LoVo (cell line): ENCODE results near the gene AURKB.
"Not testable (repeated sequence)": the region's sequence is repeated elsewhere in the genome, so short reads cannot be mapped to it uniquely, and the experiment has no call there.

ENCODE experiments used
- DNase-seq: peaks from one replicate; pipeline ENCODE4 v3.0.0-alpha.2; 2016; ENCODE audit warnings: low spot score

The AURKB gene

DNA sequence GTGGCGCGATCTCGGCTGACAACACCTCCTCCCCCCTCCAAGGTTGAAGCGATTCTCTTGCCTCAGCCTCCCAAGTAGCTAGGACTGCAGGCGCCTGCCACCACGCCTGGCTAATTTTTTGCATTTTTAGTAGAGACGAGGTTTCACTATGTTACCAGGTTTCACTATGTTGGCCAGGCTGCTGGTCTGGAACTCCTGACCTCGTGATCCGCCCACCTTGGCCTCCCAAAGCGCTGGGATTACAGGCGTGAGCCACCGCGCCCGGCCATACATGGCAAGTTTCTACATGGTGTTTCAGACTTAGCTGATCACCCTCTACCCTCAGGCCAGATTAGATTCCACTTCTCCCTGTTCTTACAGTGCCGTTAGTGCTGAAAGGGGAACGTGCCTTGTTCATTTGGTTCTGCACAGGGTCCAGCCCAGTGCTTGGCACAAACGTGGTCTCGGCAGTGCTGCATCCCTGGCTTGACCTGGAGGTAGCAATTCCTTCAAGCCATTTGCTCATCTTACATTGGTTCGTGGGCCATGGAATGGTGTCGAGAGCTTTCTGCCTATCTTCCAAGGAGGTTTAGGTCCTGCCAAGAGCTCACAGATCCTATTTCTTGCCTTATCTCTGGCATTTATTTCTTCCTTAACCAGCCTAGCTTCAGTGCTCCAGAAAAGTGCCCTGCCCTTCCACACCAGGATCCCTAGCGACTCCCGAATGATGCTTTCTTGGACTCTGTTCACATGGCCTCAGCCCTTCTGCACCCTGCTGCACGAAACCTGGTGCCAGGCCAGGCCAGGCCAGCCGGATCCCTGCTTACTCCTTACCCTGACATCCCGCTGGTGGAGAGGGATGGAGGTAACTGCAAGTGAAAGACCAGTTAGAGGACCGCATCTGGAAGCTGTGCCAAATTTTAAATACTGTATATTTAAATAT is 14.8 kb upstream of the AURKB start:
- no peak for DNase-seq

DNA sequence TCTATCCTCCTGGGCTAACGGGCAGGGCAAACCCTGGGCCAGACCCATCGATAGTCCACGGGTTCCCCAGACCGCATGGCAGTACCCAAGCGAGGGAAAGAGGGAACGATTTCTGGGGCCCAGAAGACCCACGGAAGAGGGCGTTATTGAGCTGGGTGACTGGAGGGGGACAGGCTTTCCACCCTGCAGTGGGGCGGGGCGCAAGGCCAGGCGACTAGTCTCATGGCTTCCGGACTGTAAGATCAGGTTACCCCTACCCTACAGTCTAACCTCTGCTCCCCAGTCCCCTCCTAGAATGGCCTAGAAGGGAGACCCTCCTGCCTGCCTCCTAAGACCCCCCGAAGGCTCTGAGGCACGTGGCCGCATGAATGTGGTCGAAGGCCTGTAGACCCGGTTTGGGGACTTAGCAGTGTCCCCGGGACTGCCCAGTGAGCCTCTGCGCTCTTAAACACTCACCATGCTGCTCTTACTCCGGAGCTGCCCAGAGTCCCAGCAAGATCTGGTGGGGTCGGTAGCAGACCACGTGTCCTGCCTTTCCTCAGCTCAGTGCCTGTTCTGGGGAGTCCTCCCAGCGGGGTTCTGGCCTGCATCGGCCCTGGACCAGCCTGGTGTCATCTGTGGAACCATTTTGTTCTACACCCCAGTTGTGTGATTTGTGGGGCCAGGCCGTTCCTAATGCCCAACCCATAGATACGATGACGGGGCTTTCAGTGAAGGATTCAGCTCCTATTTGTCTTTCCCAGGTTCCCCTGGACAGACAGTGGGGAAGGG is 13.2 kb upstream of the AURKB start:
- DNase-seq = peak; percentile 53

DNA sequence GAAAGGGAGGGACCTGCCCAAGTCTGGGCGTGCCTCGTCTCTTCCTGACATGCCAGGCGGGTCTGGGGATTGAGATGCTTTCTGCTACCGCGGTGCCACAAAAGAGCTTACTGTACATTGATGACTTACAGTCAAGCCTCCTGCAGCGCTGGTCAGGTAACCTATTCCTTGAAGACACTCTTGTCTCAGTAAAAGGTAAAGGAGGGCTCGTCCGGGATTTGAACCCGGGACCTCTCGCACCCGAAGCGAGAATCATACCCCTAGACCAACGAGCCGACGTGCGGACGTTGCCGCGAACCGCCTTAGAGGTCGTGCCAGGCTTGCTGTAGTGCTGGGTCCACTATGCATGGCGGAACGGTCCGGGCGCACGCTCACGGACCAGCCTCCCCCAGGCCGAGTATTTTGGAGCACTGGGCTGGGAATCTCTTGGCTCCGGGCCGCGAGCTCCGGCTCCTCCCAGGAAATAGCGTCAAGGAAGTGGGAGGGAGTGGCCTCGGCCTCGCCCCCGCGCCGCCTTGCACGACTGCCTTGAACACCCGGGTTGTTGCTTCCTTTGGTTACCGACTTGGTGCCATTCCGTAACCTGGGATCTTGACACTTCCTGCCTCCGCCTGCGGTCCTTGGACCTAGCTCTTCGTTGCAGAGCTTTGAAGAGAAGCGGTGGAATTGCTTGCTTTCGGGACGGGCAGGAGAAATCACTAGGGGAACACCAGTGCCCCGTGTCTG is 12.4 kb upstream of the AURKB start:
- DNase-seq = peak; percentile 92

DNA sequence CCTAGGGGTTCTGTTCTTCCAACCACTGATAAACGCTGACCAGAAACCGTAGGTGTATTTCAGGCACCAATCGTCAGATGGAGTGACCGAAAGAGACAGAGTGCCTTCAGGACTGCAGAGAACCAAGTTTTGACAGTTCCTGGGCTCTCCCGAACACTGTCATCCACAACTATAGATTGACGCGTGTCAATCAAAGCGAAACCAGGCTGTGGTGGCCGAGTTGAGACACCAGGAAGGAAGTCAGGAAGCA is 11.9 kb upstream of the AURKB start:
- no peak for DNase-seq

DNA sequence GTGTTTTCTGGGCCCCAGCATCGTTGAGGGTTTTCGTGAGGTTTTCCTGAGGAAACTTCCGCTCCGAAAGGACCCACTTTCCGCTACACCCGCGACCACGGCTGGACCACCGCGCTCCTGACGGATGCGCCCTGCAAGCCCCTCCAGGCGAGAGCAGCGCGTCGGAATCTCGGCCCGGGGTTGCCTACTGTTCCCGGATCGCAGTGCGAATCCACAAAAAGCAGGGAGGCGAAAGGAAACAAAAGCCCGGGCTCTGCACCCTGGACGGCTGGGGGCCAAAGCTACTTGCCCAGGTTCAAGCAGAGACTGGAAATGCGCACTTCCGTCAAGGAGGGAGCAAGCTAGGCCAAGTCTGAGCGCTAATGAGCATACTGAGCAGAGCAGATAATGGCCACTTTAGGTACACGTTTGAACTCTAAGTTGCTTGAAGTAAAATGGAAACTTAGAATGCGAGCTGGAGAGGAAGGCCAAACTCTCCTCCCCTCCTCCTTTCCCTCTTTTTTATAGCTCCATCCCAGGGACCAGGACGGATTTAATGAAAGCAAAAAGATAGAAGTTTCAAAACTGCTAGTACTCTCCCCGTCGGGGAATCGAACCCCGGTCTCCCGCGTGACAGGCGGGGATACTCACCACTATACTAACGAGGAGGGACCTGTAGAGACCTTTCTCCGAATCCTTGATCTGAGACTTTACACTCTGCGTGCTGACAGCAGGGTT is 11.4 kb upstream of the AURKB start:
- DNase-seq = peak; percentile 78

DNA sequence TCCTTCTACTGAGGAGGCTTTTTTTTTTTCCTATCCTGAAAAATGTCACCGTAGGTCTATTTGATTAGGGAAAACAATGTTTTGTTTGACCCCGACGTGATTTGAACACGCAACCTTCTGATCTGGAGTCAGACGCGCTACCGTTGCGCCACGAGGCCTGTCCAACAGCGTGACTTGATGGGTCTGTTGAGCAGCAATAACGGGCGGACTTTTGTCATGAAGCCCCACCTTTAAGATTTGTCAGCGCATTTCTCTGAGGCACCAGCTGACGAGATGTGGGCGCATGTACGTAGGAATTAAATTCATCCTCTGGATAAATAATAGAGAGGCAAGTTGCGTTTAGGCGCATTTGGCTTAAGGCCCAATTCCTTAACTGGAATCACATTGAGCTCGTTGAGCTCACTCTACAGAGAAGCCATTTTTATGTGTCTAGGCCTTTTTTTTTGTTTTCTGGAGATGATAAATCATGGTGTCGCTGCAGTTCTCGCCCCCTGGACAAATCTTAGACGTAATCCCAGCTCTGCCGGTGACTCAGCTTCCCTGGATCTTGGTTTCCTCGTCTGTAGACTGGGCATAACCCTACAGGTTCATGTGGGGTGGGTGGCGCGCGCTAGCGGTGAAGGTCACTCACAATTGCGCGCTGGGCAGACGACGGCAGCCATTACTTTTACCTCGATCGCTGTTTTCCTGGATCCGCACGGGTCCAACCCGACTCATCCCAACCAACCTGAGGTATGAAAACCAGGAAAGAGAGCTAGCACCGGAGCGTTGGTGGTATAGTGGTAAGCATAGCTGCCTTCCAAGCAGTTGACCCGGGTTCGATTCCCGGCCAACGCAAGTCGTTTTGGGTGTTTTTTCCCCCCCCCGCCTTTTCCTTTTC is 10.6 kb upstream of the AURKB start:
- peak; percentile 87 for DNase-seq

DNA sequence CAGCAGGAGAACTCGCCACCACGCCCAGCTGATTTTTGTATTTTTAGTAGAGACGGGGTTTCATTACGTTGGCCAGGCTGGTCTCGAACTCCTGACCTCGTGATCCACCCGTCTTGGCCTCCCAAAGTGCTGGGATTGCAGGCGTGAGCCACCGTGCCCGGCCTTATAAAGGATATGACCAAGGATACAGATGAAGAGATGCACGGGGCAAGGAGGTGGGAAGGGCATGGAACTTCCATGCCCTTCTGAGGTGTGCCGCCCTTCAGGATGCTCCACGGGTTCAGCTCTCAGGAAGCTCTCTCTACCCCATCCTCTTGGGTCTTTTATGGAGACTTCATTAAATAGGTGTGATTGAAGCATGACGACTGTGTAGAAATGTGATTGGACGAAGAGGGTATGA is 3.6 kb upstream of the AURKB start:
- DNase-seq = not testable (repeated sequence)

DNA sequence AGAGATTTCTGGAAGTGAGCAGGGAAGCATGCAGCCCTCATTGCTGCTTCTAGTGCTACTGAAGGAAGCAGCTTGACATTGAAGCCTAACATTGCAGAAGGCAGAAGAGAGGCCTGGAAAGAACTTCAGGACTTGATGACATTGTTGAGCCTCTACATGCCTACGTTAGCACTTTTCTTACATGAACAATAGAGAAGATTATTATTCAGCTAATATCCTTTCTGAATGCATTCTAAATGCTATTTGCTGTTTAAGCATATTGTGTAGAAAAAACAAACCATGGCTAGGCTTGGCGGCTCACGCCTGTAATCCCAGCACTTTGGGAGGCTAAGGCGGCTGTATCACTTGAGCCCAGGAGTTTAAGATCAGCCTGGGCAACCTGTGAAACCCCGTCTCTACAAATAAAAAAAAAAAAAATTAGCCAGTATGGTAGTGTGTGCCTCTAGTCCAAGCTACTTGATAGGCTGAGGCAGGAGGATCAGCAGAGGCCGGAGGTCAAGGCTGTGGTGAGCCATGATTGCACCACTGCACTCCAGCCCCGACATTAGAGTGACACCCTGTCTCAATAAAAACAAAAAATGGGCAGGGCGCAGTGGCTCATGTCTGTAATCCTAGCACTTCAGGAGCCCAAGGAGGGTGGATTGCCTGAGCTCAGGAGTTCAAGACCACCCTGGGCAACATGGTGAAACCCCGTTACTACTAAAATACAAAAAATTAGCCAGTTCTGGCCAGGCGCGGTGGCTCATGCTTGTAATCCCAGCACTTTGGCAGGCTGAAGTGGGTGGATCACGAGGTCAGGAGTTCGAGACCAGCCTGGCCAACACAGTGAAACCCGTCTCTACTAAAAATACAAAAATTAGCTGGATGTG is 2.2 kb upstream of the AURKB start:
- DNase-seq = no peak

DNA sequence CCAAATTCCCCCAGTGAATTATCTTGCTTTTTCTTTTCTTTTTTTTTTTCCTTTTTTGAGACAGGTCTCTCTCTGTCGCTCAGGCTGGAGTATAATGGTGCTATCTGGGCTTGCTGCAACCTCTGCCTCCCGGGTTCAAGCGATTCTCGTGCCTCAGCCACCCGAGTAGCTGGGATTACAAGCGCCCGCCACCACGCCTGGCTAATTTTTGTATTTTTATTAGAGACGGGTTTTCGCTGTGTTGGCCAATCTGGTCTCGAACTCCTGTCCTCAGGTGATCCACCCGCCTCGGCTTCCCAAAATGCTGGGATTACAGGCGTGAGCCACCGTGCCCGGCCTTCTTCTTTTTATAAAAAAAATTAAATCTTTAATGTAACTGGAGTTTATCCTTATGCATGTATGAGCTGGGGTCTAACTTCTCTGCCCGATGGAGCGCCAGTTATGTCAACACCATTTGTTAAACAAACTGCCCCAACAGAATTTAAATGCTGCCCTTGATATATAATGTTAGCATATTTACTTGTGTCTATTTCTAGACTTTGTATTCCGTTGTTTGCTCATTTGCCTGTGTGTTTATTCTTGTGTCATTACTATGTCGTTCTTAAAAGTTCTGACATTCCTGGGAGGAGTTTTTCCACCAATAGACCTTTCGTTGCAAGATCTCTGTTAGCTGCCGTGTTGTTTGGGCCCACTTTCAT is 535 bp upstream of the AURKB start:
- no peak for DNase-seq

DNA sequence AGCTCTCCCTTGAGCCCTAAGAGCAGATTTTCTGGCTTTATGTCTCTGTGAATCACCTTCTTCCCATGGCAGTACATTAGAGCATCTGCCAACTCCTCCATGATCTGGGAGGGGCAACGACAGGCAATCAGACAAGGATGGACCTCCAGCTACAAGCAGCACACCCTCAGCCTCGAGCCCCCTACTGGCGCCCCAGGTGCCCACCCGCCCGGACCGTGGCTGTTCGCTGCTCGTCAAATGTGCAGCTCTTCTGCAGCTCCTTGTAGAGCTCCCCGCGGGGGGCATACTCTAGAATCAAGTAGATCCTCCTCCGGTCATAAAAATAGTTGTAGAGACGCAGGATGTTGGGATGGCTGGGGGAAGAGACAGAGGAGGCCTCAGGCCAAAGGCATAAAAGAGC is 3.8 kb downstream of the AURKB start:
- no peak for DNase-seq

DNA sequence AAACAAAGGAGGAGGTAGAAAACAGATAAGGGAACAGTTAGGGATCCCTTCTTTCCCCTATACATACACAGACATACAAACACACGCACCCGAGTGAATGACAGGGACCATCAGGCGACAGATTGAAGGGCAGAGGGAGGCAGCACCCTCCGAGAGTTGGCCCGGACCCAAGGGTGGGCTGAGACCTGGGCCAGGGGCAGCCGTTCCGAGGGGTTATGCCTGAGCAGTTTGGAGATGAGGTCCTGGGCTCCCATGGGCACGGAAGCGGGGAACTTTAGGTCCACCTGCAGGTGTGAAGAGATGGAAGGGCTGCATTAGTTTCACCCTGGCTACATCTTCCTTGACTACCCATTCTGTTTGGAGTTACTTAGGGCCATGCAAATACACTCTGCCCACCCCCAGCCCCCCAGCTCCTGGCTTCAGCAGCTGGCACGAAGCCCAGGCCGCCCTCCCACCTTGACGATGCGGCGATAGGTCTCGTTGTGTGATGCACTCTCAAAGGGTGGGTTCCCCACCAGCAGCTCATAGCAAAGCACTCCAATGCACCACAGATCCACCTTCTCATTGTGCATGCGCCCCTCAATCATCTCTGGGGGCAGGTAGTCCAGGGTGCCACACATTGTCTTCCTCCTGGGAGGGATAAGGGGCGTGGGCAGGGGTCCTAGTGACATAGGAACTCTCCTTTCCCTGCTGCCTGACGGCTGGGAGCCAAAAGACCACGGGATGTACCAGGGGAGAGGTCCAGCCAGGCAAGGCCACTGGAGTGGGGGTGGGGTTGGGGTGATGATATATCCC is 5.4 kb downstream of the AURKB start:
- DNase-seq = no peak

DNA sequence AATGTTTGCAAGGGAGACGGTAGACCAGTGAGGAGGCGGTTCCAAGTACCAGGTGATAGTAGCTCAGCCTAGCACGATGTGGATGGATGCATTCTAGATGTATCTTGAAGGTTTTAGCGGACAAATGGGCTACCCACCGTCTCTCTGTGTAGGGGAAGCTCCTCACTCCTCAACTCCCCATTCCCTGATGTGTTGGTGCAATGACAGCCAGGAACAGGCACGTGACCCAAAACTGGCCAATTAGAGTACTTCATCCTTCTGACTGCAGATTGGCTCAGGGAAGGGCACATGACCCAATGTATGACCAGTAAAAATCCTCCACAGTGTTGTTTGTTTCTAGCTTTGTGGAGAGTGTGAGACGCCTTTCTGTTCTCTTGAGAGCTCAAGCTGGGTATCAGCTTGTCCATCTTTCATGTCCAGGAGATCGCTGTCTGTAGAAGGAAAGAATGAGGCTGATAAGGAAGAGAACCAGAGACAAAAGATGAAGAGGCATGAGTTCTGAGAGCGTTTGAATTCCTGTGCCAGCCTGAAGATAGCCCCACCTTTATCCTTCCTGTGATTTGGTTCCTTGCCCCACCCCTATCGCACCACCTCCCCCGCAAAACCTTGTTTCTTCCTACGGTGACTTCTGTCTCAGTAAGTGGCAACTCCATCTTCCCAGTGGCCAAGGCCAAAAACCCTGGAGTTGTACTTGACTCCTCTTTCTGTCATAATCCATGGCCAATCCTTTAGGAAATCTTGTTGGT is 18.1 kb downstream of the AURKB start:
- peak; percentile 92 for DNase-seq

DNA sequence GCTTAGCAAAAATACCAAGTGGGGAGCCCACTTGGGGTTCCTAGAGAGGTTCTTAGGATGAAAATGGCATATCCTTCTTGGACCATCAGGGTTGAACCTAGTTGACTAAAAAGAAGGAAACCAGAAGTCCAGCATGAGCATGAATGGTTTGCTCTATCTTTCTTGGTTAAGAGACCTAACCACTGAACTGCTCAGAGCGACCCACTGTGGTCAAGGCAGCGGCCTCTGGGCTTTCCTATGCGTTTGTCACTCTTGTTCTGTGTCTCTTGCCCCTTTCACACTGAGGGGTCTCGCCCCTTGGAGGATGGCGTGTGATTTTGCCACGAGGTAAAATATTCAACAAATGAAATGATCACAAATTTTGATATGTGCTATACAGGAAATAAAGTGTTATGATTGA is 19.9 kb downstream of the AURKB start:
- DNase-seq = no peak

DNA sequence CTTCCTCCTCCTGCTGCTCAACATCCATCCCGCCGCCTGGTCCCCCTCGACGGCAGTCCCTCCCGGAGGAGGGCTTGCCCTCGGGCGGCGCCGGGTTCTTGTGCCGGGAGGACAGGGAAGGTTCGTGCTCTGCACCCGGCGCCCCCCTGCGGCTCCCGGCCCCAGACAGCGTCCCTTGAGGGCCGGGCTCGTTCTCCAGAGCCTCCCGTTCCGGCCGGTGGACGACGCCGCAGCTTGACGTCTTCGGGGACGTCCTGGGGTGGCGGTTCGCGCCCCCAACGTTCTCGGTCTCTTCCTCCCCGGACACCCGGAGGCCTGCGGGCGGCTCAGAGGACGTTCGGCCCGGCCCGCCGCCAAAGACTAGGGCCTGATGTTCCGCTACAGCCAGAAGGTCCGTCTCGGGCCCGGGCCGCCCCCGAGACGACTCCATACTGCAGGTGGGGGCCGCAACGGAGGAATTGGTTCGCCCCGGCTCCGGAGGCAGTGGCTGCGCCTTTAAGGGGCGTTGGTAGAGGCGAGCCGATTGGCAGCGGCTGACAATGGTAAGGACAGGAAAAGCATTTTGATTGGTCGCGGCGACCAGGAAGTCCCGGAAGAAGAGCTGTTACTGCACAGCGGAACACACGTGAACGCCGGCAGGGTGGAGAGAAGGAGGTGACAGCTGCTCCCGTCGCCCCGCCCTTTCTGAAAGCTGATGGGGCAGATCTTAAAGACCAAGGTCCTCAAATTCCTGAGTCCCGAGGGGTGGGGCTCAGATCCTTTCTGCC is 20.5 kb downstream of the AURKB start, which contains the start of gene BORCS6:
Gene BORCS6 (minus strand): TSS at position 470 of the 767 bp plus-strand sequence. CDS start 40 bp downstream, at position 430.
- DNase-seq = peak; percentile 96

DNA sequence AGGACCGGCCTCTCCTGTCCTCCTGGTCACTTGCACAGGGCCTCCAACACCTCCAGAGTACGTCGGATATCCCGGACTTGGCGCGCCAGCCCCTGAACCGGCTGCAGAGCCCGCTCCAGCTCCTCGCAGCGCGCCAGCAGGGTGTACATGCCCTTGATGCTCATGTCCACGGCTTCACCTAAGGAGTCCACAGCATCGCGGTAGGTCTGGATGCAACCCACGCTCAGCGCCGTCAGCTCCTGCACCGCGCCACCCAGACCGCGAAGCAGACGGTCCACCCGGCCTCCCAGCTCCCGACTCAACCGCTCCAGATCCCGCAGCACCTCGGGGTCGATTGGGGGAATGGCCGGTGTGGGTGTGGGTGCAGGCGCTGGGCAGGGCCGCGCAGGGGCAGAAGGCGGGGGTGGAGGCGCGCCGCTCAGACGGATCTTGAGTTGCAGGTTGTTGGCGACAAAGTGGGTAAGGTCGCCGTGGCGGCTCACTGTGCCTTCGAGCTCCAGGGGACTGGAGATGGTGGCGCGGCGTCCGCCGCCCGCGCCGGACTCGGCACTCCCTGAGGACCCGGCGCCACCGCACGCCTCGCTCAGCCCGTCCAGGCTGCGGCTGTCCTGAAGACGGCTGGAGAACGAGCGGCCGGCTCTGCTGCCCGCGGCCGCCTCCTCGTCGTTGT is 21.2 kb downstream of the AURKB start:
- DNase-seq = no peak

DNA sequence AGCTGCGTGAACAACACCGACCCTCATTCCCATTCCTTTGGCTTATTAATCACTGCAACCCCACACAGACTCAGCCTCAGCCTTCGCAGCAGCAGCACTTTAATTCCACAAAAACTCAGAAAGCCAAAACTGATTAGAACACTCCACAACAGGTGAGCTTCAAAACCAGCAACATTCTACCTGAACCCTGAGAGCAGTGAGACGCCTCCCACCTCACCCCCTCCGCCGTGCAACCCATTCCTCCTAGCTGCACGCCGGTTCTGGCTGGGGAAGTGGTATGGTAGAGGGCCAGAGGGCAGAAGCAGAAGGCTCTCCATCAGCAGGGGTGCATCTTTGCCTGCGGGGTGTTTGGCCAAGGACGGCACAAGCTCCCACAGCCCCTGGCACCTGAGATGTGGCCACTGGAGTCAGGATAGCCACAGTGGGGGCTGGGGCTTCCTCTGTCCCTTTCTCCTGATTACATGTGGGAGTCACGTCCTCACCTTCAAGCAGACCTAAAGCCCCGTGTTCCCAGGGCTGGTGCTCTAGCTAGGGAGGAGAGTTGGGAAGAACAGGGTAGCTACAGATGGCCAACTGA is 22.0 kb downstream of the AURKB start:
- DNase-seq = no peak
